BE2C (cell line): Measurements from ENCODE around the gene LPAR4. TPM values are rescaled to one million over a fixed set of nuclear protein-coding genes. Genes with fewer than 3 reads are reported as not detected.
A peak's percentile ranks its signal among the peaks of the same experiment; 100 is the strongest.

ENCODE experiments used
- DNase-seq: peaks from one replicate; pipeline ENCODE4 v3.0.0-alpha.2; 2020
- H3K27me3 ChIP-seq: fragments of 250-450 bp; sonication (Bioruptor Pico); 2 replicates; pipeline ENCODE4 v1.5.1; 2020; ENCODE audit warnings: mild to moderate bottlenecking
- H3K36me3 ChIP-seq: fragments of 250-450 bp; sonication (Bioruptor Pico); 2 replicates; pipeline ENCODE4 v1.5.1; 2020; ENCODE audit warnings: mild to moderate bottlenecking
- H3K4me1 ChIP-seq: fragments of 250-450 bp; sonication (Bioruptor Pico); 2 replicates; pipeline ENCODE4 v1.5.1; 2020
- H3K4me3 ChIP-seq: 2 replicates; pipeline ENCODE4 v1.5.1; 2011; ENCODE audit warnings: low read depth, low read length
- H3K9me3 ChIP-seq: fragments of 250-450 bp; sonication (Bioruptor Pico); 2 replicates; pipeline ENCODE4 v1.5.1; 2020
- polyA plus RNA-seq: library from polyadenylated mRNA; unstranded; fragments of >200 nt; gene quantifications from one replicate; pipeline ENCODE4 v1.2.1, GENCODE V29; 2012; ENCODE audit warnings: low read depth, missing spikeins; ENCODE audit not compliant: insufficient read length, insufficient read depth
- TF ChIP-seq, protein P1 (sequence below): IDR thresholded peaks from 2 replicates; pipeline ENCODE4 v1.5.1; 2012; ENCODE audit warnings: mild to moderate bottlenecking, low read depth, low read length

LPAR4 gene
- polyA plus RNA-seq, result not detected

GRCh38 chrX:78747489-78747888 lies at the start of gene LPAR4:
LPAR4 (plus strand) TSS chrX:78747720; CDS start chrX:78754870, 7,150 bp downstream.
- TF ChIP-seq, protein P1, sequence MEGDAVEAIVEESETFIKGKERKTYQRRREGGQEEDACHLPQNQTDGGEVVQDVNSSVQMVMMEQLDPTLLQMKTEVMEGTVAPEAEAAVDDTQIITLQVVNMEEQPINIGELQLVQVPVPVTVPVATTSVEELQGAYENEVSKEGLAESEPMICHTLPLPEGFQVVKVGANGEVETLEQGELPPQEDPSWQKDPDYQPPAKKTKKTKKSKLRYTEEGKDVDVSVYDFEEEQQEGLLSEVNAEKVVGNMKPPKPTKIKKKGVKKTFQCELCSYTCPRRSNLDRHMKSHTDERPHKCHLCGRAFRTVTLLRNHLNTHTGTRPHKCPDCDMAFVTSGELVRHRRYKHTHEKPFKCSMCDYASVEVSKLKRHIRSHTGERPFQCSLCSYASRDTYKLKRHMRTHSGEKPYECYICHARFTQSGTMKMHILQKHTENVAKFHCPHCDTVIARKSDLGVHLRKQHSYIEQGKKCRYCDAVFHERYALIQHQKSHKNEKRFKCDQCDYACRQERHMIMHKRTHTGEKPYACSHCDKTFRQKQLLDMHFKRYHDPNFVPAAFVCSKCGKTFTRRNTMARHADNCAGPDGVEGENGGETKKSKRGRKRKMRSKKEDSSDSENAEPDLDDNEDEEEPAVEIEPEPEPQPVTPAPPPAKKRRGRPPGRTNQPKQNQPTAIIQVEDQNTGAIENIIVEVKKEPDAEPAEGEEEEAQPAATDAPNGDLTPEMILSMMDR, result no peak
- Histone ChIP-seq H3K9me3 (no peaks in the 10 kb centered on the region), H3K4me1 (no peaks in the 10 kb centered on the region), H3K4me3 (no peak within 1 kb of the TSS), H3K27me3 (no peaks in the 10 kb centered on the region), H3K36me3 (no peaks in the 10 kb centered on the region)
- DNase-seq, result no peak

GRCh38 chrX:78706071-78706470 lies 41.4 kb upstream of the LPAR4 start:
- H3K9me3 ChIP-seq, result no peaks in the 10 kb centered on the region
- no peaks in the 10 kb centered on the region for H3K36me3 ChIP-seq
- DNase-seq, result no peak
- TF ChIP-seq, protein P1, result no peak
- H3K4me3 ChIP-seq, result no peak overlapping the region
- H3K27me3 ChIP-seq, result no peaks in the 10 kb centered on the region
- H3K4me1 ChIP-seq, result no peaks in the 10 kb centered on the region

GRCh38 chrX:78708262-78708661 lies 39.3 kb upstream of the LPAR4 start:
- no peak for DNase-seq
- Histone ChIP-seq H3K4me1 (no peaks in the 10 kb centered on the region), H3K4me3 (no peak overlapping the region), H3K27me3 (no peaks in the 10 kb centered on the region), H3K9me3 (no peaks in the 10 kb centered on the region), H3K36me3 (no peaks in the 10 kb centered on the region)
- TF ChIP-seq, protein P1, result 0 out of 2 replicates have a peak, but pooled peaks have one; percentile 4

GRCh38 chrX:78708816-78709215 lies 38.7 kb upstream of the LPAR4 start:
- H3K36me3 ChIP-seq, result no peaks in the 10 kb centered on the region
- no peaks in the 10 kb centered on the region for H3K4me1 ChIP-seq
- no peak overlapping the region for H3K4me3 ChIP-seq
- H3K9me3 ChIP-seq, result no peaks in the 10 kb centered on the region
- TF ChIP-seq, protein P1, result no peak
- no peaks in the 10 kb centered on the region for H3K27me3 ChIP-seq
- no peak for DNase-seq

GRCh38 chrX:78710171-78710570 lies 37.3 kb upstream of the LPAR4 start:
- Histone ChIP-seq H3K36me3 (no peaks in the 10 kb centered on the region), H3K4me1 (no peaks in the 10 kb centered on the region), H3K4me3 (no peak overlapping the region), H3K9me3 (no peaks in the 10 kb centered on the region), H3K27me3 (no peaks in the 10 kb centered on the region)
- TF ChIP-seq, protein P1, result no peak
- no peak for DNase-seq

GRCh38 chrX:78712336-78712735 lies 35.2 kb upstream of the LPAR4 start:
- Histone ChIP-seq H3K27me3 (no peaks in the 10 kb centered on the region), H3K36me3 (no peaks in the 10 kb centered on the region), H3K4me1 (no peaks in the 10 kb centered on the region), H3K4me3 (no peak overlapping the region), H3K9me3 (no peaks in the 10 kb centered on the region)
- TF ChIP-seq, protein P1, result no peak
- DNase-seq, result no peak
